Neural progenitor cell (in vitro differentiated cells): ENCODE results near the gene DRC3. TPM values are rescaled to one million over a fixed set of nuclear protein-coding genes. Genes with fewer than 3 reads are reported as not detected.

ENCODE experiments used
- DNase-seq: peaks from one replicate; pipeline ENCODE4 v3.0.0-alpha.2; 2016; ENCODE audit warnings: low spot score
- H2AFZ ChIP-seq: fragments of 200-600 bp; sonication (generic); replicated peaks from 2 replicates; pipeline ENCODE4 v1.6.1; 2016; ENCODE audit warnings: antibody characterized with exemption
- H3F3A ChIP-seq: fragments of 200-600 bp; sonication (generic); 2 replicates; pipeline ENCODE4 v1.6.1; 2016; ENCODE audit warnings: antibody characterized with exemption, low read depth
- H3K27ac ChIP-seq: fragments of 200-600 bp; sonication (generic); 2 replicates; pipeline ENCODE4 v1.5.1; 2016; ENCODE audit warnings: mild to moderate bottlenecking
- H3K27me3 ChIP-seq: fragments of 200-600 bp; sonication (generic); 2 replicates; pipeline ENCODE4 v1.6.1; 2016; ENCODE audit warnings: mild to moderate bottlenecking, moderate library complexity
- H3K36me3 ChIP-seq: fragments of 200-600 bp; sonication (generic); 2 replicates; pipeline ENCODE4 v1.5.1; 2016
- H3K4me1 ChIP-seq: fragments of 200-600 bp; sonication (generic); 2 replicates; pipeline ENCODE4 v1.6.1; 2016; ENCODE audit warnings: mixed run types
- H3K4me2 ChIP-seq: fragments of 200-600 bp; sonication (generic); 2 replicates; pipeline ENCODE4 v1.6.1; 2016
- H3K4me3 ChIP-seq: fragments of 200-600 bp; sonication (generic); 2 replicates; pipeline ENCODE4 v1.5.1; 2016
- H3K79me2 ChIP-seq: fragments of 200-600 bp; sonication (generic); 2 replicates; pipeline ENCODE4 v1.6.1; 2016; ENCODE audit warnings: low read depth
- H3K9ac ChIP-seq: fragments of 200-600 bp; sonication (generic); 2 replicates; pipeline ENCODE4 v1.6.1; 2016
- H3K9me3 ChIP-seq: fragments of 200-600 bp; sonication (generic); 2 replicates; pipeline ENCODE4 v1.5.1; 2016; ENCODE audit warnings: low read depth
- H4K20me1 ChIP-seq: fragments of 200-600 bp; sonication (generic); 2 replicates; pipeline ENCODE4 v1.6.1; 2016; ENCODE audit warnings: low read depth
- H3K27ac Mint-ChIP-seq: 3 replicates; pipeline ENCODE4 v1.8.0; 2021; ENCODE audit warnings: mixed read lengths
- H3K27me3 Mint-ChIP-seq: 2 replicates; pipeline ENCODE4 v1.8.0; 2022; ENCODE audit warnings: low read depth, mild to moderate bottlenecking, inconsistent platforms, moderate library complexity, mixed read lengths; ENCODE audit not compliant: insufficient read depth
- H3K36me3 Mint-ChIP-seq: 3 replicates; pipeline ENCODE4 v1.8.0; 2021; ENCODE audit warnings: mixed read lengths
- H3K4me1 Mint-ChIP-seq: 3 replicates; pipeline ENCODE4 v1.8.0; 2021; ENCODE audit warnings: mixed read lengths
- H3K4me3 Mint-ChIP-seq: 3 replicates; pipeline ENCODE4 v1.8.0; 2021; ENCODE audit warnings: mild to moderate bottlenecking, moderate library complexity, mixed read lengths
- H3K9me3 Mint-ChIP-seq: 3 replicates; pipeline ENCODE4 v1.8.0; 2020; ENCODE audit warnings: mixed read lengths
- CTCF ChIP-seq: fragments of 200-600 bp; sonication (generic); IDR thresholded peaks from 2 replicates; pipeline ENCODE4 v1.5.1; 2017; ENCODE audit warnings: antibody characterized with exemption, mild to moderate bottlenecking
- EZH2 ChIP-seq: fragments of 200-600 bp; sonication (generic); IDR thresholded peaks from 2 replicates; pipeline ENCODE4 v1.6.1; 2017; ENCODE audit warnings: antibody characterized with exemption, mild to moderate bottlenecking, moderate library complexity
- EZH2phosphoT487 ChIP-seq: fragments of 200-600 bp; sonication (generic); IDR thresholded peaks from 2 replicates; pipeline ENCODE4 v1.6.1; 2017; ENCODE audit warnings: antibody characterized with exemption
- total RNA-seq: library from RNA; depleted of rRNA; stranded (reverse); fragments of >200 nt; gene quantifications from 2 replicates; pipeline ENCODE4 v1.2.3, GENCODE V29; 2015; ENCODE audit warnings: low replicate concordance

The DRC3 gene
- total RNA-seq, 1 donor from 2014 or later, result 0.07 TPM

DNA sequence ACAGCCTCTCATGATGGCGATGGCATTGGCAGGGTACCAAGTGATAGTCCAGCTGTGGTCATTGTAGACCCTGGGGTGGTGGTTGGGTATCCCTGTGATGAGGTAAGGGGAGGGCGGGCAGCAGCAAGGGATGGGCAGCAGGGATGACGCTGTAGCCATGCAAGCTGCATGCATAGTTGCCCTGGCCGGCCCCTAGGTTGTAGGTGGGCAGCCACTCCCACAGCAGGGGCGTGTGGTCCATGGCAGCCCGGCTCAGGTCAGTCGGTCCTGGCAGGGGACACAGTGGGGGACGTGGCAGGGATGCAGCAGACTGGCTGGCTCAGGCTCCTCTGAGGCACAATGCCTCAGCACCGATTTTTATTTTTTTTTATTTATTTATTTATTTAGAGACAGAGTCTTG lies 8.7 kb downstream of the DRC3 start:
- Mint-ChIP-seq H3K36me3 (no peaks in the 10 kb centered on the region), H3K4me1 (no peaks in the 10 kb centered on the region), H3K27ac (no peak overlapping the region), H3K27me3 (peaks cover 4% of the 10 kb centered on the region), H3K4me3 (no peak overlapping the region), H3K9me3 (no peaks in the 10 kb centered on the region)
- H3K27me3 ChIP-seq, result no peaks in the 10 kb centered on the region
- H3F3A ChIP-seq, result no peaks in the 10 kb centered on the region
- H3K9ac ChIP-seq, result no peak overlapping the region
- no peaks in the 10 kb centered on the region for H3K36me3 ChIP-seq
- no peak overlapping the region for H3K27ac ChIP-seq
- H3K4me2 ChIP-seq, result no peak overlapping the region
- no peaks in the 10 kb centered on the region for H3K79me2 ChIP-seq
- DNase-seq, result no peak
- H4K20me1 ChIP-seq, result no peaks in the 10 kb centered on the region
- H2AFZ ChIP-seq, result no peak overlapping the region
- TF ChIP-seq CTCF (no peak), EZH2 (no peak), EZH2phosphoT487 (no peak)
- no peak overlapping the region for H3K4me3 ChIP-seq
- no peaks in the 10 kb centered on the region for H3K9me3 ChIP-seq
- H3K4me1 ChIP-seq, result no peaks in the 10 kb centered on the region

- Mint-ChIP-seq H3K27ac (no peak overlapping the region), H3K9me3 (no peaks in the 10 kb centered on the region)
These were observed 10.1 kb downstream of the DRC3 start for GRCh38 chr17:17982801-17983200.

DNA sequence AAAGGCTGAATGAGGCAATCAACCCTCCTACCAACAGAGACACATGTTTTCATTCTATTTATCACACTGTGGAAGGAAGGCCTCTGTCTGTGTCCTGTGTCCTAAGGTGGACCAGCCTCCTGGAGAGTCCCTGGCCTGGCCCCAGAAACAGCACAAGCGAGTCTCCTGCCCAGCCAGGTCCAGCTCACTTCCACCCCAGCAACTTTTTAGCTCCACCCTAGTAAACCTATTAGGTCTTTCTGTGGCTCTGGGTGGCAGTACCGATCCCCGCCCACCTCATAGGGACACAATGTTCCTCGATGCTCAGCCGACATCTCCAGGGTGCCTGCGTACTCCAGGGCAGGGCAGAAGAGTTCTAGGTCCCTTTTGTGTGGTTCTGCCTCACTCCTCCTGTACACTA lies 10.7 kb downstream of the DRC3 start:
- Histone ChIP-seq H3K9ac (no peak overlapping the region), H3K27me3 (no peaks in the 10 kb centered on the region), H3K27ac (no peak overlapping the region), H3F3A (no peaks in the 10 kb centered on the region), H3K9me3 (no peaks in the 10 kb centered on the region), H3K4me3 (no peak overlapping the region), H3K4me2 (no peak overlapping the region), H2AFZ (no peak overlapping the region), H4K20me1 (no peaks in the 10 kb centered on the region), H3K36me3 (no peaks in the 10 kb centered on the region), H3K79me2 (no peaks in the 10 kb centered on the region), H3K4me1 (no peaks in the 10 kb centered on the region)
- Mint-ChIP-seq H3K4me3 (no peak overlapping the region), H3K27me3 (peaks cover 4% of the 10 kb centered on the region), H3K4me1 (no peaks in the 10 kb centered on the region), H3K9me3 (no peaks in the 10 kb centered on the region), H3K27ac (no peak overlapping the region), H3K36me3 (no peaks in the 10 kb centered on the region)
- TF ChIP-seq CTCF (no peak), EZH2phosphoT487 (no peak), EZH2 (no peak)
- DNase-seq, result no peak

More at GRCh38 chr17:17982801-17983200, 10.1 kb downstream of the DRC3 start:
- H4K20me1 ChIP-seq, result no peaks in the 10 kb centered on the region
- no peak for DNase-seq
- no peak for TF ChIP-seq EZH2phosphoT487
- no peak for TF ChIP-seq CTCF
- TF ChIP-seq EZH2, result no peak
- H3F3A ChIP-seq, result no peaks in the 10 kb centered on the region
- no peaks in the 10 kb centered on the region for H3K27me3 ChIP-seq
- H3K4me2 ChIP-seq, result no peak overlapping the region
- H3K79me2 ChIP-seq, result no peaks in the 10 kb centered on the region
- no peak overlapping the region for H2AFZ ChIP-seq
- Mint-ChIP-seq H3K36me3 (no peaks in the 10 kb centered on the region), H3K4me1 (no peaks in the 10 kb centered on the region), H3K27me3 (peaks cover 4% of the 10 kb centered on the region), H3K4me3 (no peak overlapping the region)
- no peaks in the 10 kb centered on the region for H3K9me3 ChIP-seq
- no peaks in the 10 kb centered on the region for H3K36me3 ChIP-seq
- H3K27ac ChIP-seq, result no peak overlapping the region
- H3K4me1 ChIP-seq, result no peaks in the 10 kb centered on the region
- no peak overlapping the region for H3K9ac ChIP-seq
- H3K4me3 ChIP-seq, result no peak overlapping the region

GRCh38 chr17:17983776-17984175 lies 11.1 kb downstream of the DRC3 start:
- Histone ChIP-seq H3K27ac (no peak overlapping the region), H3K36me3 (no peaks in the 10 kb centered on the region), H3K27me3 (no peaks in the 10 kb centered on the region), H4K20me1 (no peaks in the 10 kb centered on the region), H3K4me2 (no peak overlapping the region), H3K4me1 (no peaks in the 10 kb centered on the region), H3K9me3 (no peaks in the 10 kb centered on the region), H3F3A (no peaks in the 10 kb centered on the region), H2AFZ (no peak overlapping the region), H3K79me2 (no peaks in the 10 kb centered on the region), H3K4me3 (no peak overlapping the region), H3K9ac (no peak overlapping the region)
- Mint-ChIP-seq H3K9me3 (no peaks in the 10 kb centered on the region), H3K27ac (no peak overlapping the region), H3K4me1 (no peaks in the 10 kb centered on the region), H3K27me3 (peaks cover 4% of the 10 kb centered on the region), H3K4me3 (no peak overlapping the region), H3K36me3 (no peaks in the 10 kb centered on the region)
- TF ChIP-seq CTCF (no peak), EZH2 (no peak), EZH2phosphoT487 (no peak)
- no peak for DNase-seq
